ENCODE results near the gene THTPA. TPM values are rescaled to one million over a fixed set of nuclear protein-coding genes. Genes with fewer than 3 reads are reported as not detected.

THTPA gene
- total and polyA plus RNA-seq, 2 of the 13 experiments (the other 11 are each of a cell fraction or from before 2014, with no cell fraction given): 7.4 to 8.7 TPM

DNA sequence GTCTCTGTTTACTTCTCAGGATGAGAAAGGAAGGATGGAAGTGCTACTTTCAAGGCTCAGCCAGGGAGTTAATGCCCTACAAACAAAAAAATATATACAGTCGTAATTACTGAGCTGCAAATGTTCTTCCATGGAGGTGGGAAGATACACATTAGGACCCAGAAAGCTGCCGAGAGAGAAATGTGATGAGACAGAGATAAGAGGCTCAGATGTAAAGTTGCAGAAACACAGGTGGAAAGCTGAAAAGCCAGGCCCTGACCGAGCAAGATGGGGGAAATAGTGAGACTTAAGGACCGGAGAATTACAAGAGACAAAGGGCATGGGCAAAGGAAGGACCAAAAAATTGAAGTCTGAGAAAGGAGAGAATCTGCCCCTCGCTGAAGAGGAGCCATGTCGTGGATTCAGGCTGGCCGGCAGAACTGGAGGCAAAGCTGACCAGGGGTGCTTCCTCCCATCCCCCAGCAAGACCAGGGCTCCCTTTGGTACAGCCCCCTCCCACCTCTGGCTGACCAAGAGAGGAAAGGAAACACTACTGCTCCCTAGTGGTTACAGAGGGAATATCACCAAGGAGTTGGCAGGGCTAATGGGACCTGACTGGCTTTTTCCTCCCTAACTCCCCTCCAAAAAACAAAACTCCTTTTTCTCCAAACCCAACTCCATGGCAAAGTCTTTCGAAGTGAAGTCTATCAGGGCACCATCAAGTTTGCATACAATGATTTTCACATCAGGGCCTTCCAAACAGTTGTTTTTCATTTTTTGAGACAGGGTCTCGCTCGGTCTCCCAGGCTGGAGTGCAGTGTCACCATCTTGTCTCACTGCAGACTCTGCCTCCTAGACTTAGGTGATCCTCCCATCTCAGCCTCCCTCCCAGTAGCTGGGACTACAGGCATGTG is 16.6 kb upstream of the THTPA start (continued):
- TF ChIP-seq EP300 (IDR thresholded peaks at IDR 0.05; ENCODE audit: low read depth in 2 of 2, low read length in 2 of 2): no peak
- TF ChIP-seq EP300 (CRISPR knock-in tag; IDR thresholded peaks at IDR 0.05; ENCODE audit: borderline replicate concordance): peak; percentile 61; the same call in 1 of the 2 replicates
- no peak for TF ChIP-seq SMAD9 (CRISPR knock-in tag; IDR thresholded peaks at IDR 0.05)
- TF ChIP-seq, protein P1, sequence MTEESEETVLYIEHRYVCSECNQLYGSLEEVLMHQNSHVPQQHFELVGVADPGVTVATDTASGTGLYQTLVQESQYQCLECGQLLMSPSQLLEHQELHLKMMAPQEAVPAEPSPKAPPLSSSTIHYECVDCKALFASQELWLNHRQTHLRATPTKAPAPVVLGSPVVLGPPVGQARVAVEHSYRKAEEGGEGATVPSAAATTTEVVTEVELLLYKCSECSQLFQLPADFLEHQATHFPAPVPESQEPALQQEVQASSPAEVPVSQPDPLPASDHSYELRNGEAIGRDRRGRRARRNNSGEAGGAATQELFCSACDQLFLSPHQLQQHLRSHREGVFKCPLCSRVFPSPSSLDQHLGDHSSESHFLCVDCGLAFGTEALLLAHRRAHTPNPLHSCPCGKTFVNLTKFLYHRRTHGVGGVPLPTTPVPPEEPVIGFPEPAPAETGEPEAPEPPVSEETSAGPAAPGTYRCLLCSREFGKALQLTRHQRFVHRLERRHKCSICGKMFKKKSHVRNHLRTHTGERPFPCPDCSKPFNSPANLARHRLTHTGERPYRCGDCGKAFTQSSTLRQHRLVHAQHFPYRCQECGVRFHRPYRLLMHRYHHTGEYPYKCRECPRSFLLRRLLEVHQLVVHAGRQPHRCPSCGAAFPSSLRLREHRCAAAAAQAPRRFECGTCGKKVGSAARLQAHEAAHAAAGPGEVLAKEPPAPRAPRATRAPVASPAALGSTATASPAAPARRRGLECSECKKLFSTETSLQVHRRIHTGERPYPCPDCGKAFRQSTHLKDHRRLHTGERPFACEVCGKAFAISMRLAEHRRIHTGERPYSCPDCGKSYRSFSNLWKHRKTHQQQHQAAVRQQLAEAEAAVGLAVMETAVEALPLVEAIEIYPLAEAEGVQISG (CRISPR knock-in tag; IDR thresholded peaks at IDR 0.05): no peak
- no peak for TF ChIP-seq HES4 (CRISPR knock-in tag; IDR thresholded peaks at IDR 0.05; ENCODE audit: borderline replicate concordance)
- TF ChIP-seq ZNF501 (CRISPR knock-in tag; IDR thresholded peaks at IDR 0.05): peak; percentile 69
- TF ChIP-seq HOXA3 (CRISPR knock-in tag; IDR thresholded peaks at IDR 0.05): no peak; the same call in 1 of the 2 replicates
- TF ChIP-seq MED8 (CRISPR knock-in tag; IDR thresholded peaks at IDR 0.05; ENCODE audit: insufficient replicate concordance): no peak
- TF ChIP-seq, protein P2, sequence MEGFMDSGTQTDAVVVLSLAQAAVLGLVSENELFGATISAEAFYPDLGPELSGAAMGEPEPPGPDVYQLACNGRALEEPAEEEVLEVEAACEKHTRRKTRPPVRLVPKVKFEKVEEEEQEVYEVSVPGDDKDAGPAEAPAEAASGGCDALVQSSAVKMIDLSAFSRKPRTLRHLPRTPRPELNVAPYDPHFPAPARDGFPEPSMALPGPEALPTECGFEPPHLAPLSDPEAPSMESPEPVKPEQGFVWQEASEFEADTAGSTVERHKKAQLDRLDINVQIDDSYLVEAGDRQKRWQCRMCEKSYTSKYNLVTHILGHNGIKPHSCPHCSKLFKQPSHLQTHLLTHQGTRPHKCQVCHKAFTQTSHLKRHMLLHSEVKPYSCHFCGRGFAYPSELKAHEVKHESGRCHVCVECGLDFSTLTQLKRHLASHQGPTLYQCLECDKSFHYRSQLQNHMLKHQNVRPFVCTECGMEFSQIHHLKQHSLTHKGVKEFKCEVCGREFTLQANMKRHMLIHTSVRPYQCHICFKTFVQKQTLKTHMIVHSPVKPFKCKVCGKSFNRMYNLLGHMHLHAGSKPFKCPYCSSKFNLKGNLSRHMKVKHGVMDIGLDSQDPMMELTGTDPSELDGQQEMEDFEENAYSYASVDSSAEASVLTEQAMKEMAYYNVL (CRISPR knock-in tag; IDR thresholded peaks at IDR 0.05; ENCODE audit: borderline replicate concordance): no peak
- no peak for TF ChIP-seq ZNF879 (CRISPR knock-in tag; IDR thresholded peaks at IDR 0.05)
- TF ChIP-seq, protein P3, sequence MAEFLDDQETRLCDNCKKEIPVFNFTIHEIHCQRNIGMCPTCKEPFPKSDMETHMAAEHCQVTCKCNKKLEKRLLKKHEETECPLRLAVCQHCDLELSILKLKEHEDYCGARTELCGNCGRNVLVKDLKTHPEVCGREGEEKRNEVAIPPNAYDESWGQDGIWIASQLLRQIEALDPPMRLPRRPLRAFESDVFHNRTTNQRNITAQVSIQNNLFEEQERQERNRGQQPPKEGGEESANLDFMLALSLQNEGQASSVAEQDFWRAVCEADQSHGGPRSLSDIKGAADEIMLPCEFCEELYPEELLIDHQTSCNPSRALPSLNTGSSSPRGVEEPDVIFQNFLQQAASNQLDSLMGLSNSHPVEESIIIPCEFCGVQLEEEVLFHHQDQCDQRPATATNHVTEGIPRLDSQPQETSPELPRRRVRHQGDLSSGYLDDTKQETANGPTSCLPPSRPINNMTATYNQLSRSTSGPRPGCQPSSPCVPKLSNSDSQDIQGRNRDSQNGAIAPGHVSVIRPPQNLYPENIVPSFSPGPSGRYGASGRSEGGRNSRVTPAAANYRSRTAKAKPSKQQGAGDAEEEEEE (CRISPR knock-in tag; IDR thresholded peaks at IDR 0.05; ENCODE audit: borderline replicate concordance): no peak
- no peak for TF ChIP-seq IRX3 (CRISPR knock-in tag; IDR thresholded peaks at IDR 0.05; ENCODE audit: borderline replicate concordance, low read depth)
- no peak for TF ChIP-seq FOSL1 (CRISPR knock-in tag; IDR thresholded peaks at IDR 0.05; ENCODE audit: borderline replicate concordance)
- TF ChIP-seq, protein P4, sequence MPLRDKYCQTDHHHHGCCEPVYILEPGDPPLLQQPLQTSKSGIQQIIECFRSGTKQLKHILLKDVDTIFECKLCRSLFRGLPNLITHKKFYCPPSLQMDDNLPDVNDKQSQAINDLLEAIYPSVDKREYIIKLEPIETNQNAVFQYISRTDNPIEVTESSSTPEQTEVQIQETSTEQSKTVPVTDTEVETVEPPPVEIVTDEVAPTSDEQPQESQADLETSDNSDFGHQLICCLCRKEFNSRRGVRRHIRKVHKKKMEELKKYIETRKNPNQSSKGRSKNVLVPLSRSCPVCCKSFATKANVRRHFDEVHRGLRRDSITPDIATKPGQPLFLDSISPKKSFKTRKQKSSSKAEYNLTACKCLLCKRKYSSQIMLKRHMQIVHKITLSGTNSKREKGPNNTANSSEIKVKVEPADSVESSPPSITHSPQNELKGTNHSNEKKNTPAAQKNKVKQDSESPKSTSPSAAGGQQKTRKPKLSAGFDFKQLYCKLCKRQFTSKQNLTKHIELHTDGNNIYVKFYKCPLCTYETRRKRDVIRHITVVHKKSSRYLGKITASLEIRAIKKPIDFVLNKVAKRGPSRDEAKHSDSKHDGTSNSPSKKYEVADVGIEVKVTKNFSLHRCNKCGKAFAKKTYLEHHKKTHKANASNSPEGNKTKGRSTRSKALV (CRISPR knock-in tag; IDR thresholded peaks at IDR 0.05): no peak
- TF ChIP-seq HNF4A (CRISPR knock-in tag; IDR thresholded peaks at IDR 0.05): 0 out of 2 replicates have a peak, but pooled peaks have one; percentile 6
- no peak for TF ChIP-seq ZBTB46 (CRISPR knock-in tag; IDR thresholded peaks at IDR 0.05; ENCODE audit: borderline replicate concordance)
- TF ChIP-seq ZMYM2 (CRISPR knock-in tag; IDR thresholded peaks at IDR 0.05): no peak
- no peak for TF ChIP-seq MAF1 (CRISPR knock-in tag; IDR thresholded peaks at IDR 0.05; ENCODE audit: borderline replicate concordance)

Measured in HepG2 (cell line).